RWPE2 (cell line): Measurements from ENCODE around the gene CCDC70.

ENCODE experiments used
- ATAC-seq: fragments of 200-7000 bp; cut with Tn5 transposase; 3 replicates; pipeline ENCODE4 v1.9.1; 2021; ENCODE audit warnings: low read depth
- DNase-seq: peaks from one replicate; pipeline ENCODE4 v3.0.0-alpha.2; 2020; ENCODE audit warnings: low spot score
- H3K27ac ChIP-seq: fragments of 450-650 bp; 2 replicates; pipeline ENCODE4 v1.5.1; 2017; ENCODE audit warnings: mild to moderate bottlenecking; ENCODE audit not compliant: poor library complexity, severe bottlenecking
- H3K27me3 ChIP-seq: fragments of 250-450 bp; sonication (Bioruptor Pico); 2 replicates; pipeline ENCODE4 v1.5.1; 2021; ENCODE audit warnings: mild to moderate bottlenecking, moderate library complexity; ENCODE audit not compliant: insufficient read depth, poor library complexity, severe bottlenecking
- H3K36me3 ChIP-seq: fragments of 250-450 bp; sonication (Bioruptor Pico); 2 replicates; pipeline ENCODE4 v1.5.1; 2020; ENCODE audit warnings: low read depth, mild to moderate bottlenecking, moderate library complexity
- H3K4me1 ChIP-seq: fragments of 250-450 bp; sonication (Bioruptor Pico); 2 replicates; pipeline ENCODE4 v1.5.1; 2021; ENCODE audit warnings: mild to moderate bottlenecking, moderate library complexity; ENCODE audit not compliant: insufficient read depth, poor library complexity, severe bottlenecking
- H3K4me3 ChIP-seq: fragments of 250-450 bp; sonication (Bioruptor Pico); 2 replicates; pipeline ENCODE4 v1.5.1; 2021; ENCODE audit warnings: mild to moderate bottlenecking, moderate library complexity; ENCODE audit not compliant: severe bottlenecking
- H3K9me3 ChIP-seq: fragments of 250-450 bp; sonication (Bioruptor Pico); 2 replicates; pipeline ENCODE4 v1.5.1; 2021; ENCODE audit warnings: mild to moderate bottlenecking, moderate library complexity; ENCODE audit not compliant: severe bottlenecking
- TF ChIP-seq, protein P1 (sequence below): fragments of 450-650 bp; IDR thresholded peaks from one replicate; pipeline ENCODE4 v1.5.1; 2017; ENCODE audit warnings: mild to moderate bottlenecking, moderate library complexity; ENCODE audit not compliant: poor library complexity, severe bottlenecking

Gene CCDC70

DNA sequence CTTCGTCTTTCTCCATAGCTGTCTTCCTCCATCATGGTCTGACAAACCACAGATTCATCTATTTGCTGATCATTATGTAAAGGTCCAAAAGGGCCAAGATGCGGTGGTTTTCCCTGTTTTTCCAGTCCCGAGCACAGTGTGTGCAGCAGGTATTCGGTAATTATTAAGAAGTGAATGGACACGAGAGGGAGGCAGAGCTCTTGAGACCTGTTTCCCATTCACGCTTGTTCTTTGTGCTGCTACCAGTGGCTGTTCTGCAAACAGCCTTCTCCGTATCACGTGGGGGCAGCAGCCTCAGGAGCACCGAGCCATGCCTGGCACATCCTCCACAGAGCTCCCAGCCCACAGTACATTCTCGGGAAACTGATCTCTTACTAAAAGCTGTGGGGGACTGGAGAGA is 50.3 kb downstream of the CCDC70 start:
- TF ChIP-seq, protein P1, sequence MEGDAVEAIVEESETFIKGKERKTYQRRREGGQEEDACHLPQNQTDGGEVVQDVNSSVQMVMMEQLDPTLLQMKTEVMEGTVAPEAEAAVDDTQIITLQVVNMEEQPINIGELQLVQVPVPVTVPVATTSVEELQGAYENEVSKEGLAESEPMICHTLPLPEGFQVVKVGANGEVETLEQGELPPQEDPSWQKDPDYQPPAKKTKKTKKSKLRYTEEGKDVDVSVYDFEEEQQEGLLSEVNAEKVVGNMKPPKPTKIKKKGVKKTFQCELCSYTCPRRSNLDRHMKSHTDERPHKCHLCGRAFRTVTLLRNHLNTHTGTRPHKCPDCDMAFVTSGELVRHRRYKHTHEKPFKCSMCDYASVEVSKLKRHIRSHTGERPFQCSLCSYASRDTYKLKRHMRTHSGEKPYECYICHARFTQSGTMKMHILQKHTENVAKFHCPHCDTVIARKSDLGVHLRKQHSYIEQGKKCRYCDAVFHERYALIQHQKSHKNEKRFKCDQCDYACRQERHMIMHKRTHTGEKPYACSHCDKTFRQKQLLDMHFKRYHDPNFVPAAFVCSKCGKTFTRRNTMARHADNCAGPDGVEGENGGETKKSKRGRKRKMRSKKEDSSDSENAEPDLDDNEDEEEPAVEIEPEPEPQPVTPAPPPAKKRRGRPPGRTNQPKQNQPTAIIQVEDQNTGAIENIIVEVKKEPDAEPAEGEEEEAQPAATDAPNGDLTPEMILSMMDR = no peak
- Histone ChIP-seq H3K4me1 (no peaks in the 10 kb centered on the region), H3K27me3 (no peaks in the 10 kb centered on the region), H3K9me3 (no peaks in the 10 kb centered on the region), H3K36me3 (no peaks in the 10 kb centered on the region), H3K27ac (no peak overlapping the region), H3K4me3 (no peak overlapping the region)
- ATAC-seq (peak; percentile 61), DNase-seq (no peak)

DNA sequence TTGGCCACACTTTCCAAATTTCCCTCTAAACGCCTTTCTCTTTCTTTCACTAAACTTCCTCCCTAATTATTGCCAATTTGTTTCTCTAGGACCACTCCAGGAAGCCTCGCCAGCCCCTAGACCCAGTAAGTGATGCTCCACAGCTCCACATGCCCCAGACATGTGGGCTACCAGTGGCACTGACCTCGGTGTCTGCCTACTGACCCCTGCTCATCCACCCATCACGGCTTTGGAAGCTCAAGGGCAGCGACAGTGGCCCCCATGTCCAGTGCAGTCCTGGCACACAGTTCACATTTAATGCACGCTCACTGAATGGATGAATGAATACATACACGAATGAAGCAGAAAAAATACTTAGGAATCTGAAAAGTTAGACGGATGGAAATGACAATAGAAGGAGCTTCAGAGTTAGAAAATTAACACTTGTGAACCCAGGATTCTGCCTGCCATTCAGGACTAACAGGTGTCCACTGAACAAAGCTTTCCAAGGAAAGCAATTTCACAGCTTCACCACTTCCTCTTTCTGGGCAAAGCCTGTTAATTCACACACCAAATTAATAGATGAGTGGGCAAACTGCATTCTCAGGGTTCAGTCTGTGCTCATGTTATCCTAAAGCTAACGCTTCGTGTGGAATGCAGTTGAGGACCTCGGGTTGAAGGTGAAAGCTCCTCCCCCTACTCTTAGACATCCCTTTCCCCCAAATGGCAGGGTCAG is 50.9 kb downstream of the CCDC70 start:
- no peaks in the 10 kb centered on the region for H3K27me3 ChIP-seq
- H3K27ac ChIP-seq = no peak overlapping the region
- no peaks in the 10 kb centered on the region for H3K36me3 ChIP-seq
- no peaks in the 10 kb centered on the region for H3K9me3 ChIP-seq
- DNase-seq (no peak), ATAC-seq (no peak)
- TF ChIP-seq, protein P1 = no peak
- no peak overlapping the region for H3K4me3 ChIP-seq
- H3K4me1 ChIP-seq = no peaks in the 10 kb centered on the region

DNA sequence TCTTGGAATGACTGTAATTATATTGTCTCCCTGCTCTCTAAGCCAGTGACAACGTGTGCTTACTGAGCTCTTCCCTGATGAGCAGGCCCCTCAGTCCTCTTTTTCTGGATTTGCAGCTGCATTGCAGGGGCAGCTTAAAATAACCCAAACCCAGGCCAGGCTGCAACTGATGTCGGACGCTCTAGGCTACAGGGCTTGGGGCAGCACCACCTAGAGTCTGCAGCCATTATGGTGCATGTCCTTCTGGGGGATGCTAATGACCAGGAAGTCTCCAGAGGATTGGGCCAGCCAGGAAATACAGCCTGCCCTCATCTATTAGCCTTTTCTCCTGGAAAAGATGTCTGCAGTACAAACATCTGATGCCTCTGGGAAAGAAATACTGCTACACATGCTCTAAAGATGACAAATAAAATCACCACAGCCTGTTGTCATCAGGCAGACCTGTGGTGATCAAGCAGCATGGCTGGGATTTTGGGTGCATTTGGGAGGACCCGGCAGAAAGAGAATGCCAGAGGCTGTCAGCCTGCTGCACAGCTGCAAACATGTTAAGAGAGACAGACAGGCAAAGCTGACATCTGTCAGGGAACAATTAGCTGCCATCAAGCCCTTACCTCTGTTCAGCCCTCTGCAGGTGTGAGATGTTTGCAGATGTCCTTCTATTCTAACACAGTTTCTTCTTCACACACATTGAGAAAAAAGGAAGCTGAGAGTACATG is 51.8 kb downstream of the CCDC70 start:
- DNase-seq (no peak), ATAC-seq (no peak)
- H3K27ac ChIP-seq = no peak overlapping the region
- TF ChIP-seq, protein P1 = no peak
- no peaks in the 10 kb centered on the region for H3K36me3 ChIP-seq
- H3K27me3 ChIP-seq = no peaks in the 10 kb centered on the region
- H3K4me1 ChIP-seq = no peaks in the 10 kb centered on the region
- no peak overlapping the region for H3K4me3 ChIP-seq
- no peaks in the 10 kb centered on the region for H3K9me3 ChIP-seq

DNA sequence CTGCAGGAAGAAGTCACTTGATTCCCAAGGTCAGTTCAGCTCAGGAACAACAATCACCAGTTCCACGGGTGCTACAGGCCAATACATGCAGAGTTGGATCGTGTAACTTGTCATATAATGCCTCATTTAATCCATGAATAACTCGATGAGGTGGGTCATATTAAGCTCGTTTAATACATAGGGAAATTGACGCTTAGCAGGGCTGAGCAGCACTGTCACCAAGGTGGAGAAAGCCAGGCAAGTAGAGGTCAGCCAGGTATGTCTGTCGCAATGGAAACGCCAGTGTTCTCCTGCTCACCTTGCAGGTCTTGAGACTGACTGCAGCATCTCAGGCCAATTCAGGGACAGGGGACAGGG is 52.3 kb downstream of the CCDC70 start:
- Histone ChIP-seq H3K36me3 (no peaks in the 10 kb centered on the region), H3K27ac (no peak overlapping the region), H3K4me1 (no peaks in the 10 kb centered on the region), H3K4me3 (no peak overlapping the region), H3K9me3 (no peaks in the 10 kb centered on the region), H3K27me3 (no peaks in the 10 kb centered on the region)
- DNase-seq (no peak), ATAC-seq (no peak)
- TF ChIP-seq, protein P1 = no peak
